ENCODE results near the gene PRMT2.

The PRMT2 gene

GRCh38 chr21:46635324-46636180 is at the start of gene PRMT2:
PRMT2 (plus strand) TSS chr21:46635674; CDS start chr21:46636952, 1,278 bp downstream.
- H3K4me3 ChIP-seq (ENCODE audit: low read depth, low read length) = peak within 1 kb of the TSS; percentile 100
- no peak for TF ChIP-seq CTCF (conservative IDR thresholded peaks at IDR 0.05; ENCODE audit: low read depth, low read length)
- DNase-seq (ENCODE audit: low read depth) = peak; percentile 98

GRCh38 chr21:46594276-46594675 is 41.2 kb upstream of the PRMT2 start:
- DNase-seq (ENCODE audit: low read depth) = no peak
- no peak for TF ChIP-seq CTCF (conservative IDR thresholded peaks at IDR 0.05; ENCODE audit: low read depth, low read length)
- no peak overlapping the region for H3K4me3 ChIP-seq (ENCODE audit: low read depth, low read length)

GRCh38 chr21:46596201-46596600 is 39.3 kb upstream of the PRMT2 start:
- no peak for TF ChIP-seq CTCF (conservative IDR thresholded peaks at IDR 0.05; ENCODE audit: low read depth, low read length)
- no peak for DNase-seq (ENCODE audit: low read depth)
- H3K4me3 ChIP-seq (ENCODE audit: low read depth, low read length) = no peak overlapping the region

- no peak for TF ChIP-seq CTCF (conservative IDR thresholded peaks at IDR 0.05; ENCODE audit: low read depth, low read length)
- no peak overlapping the region for H3K4me3 ChIP-seq (ENCODE audit: low read depth, low read length)
- DNase-seq (ENCODE audit: low read depth) = no peak
Measured at GRCh38 chr21:46597031-46597430, 38.4 kb upstream of the PRMT2 start.

GRCh38 chr21:46597896-46598343 is 37.6 kb upstream of the PRMT2 start:
- no peak for DNase-seq (ENCODE audit: low read depth)
- TF ChIP-seq CTCF (conservative IDR thresholded peaks at IDR 0.05; ENCODE audit: low read depth, low read length) = no peak
- no peak overlapping the region for H3K4me3 ChIP-seq (ENCODE audit: low read depth, low read length)

- no peak overlapping the region for H3K4me3 ChIP-seq (ENCODE audit: low read depth, low read length)
- no peak for TF ChIP-seq CTCF (conservative IDR thresholded peaks at IDR 0.05; ENCODE audit: low read depth, low read length)
- peak; percentile 92 for DNase-seq (ENCODE audit: low read depth)
Measured at GRCh38 chr21:46598581-46599572, 36.6 kb upstream of the PRMT2 start.
